Measurements from ENCODE around the gene FAXC. TPM values are rescaled to one million over a fixed set of nuclear protein-coding genes. Genes with fewer than 3 reads are reported as not detected.
"Not testable (repeated sequence)": the region's sequence is repeated elsewhere in the genome, so short reads cannot be mapped to it uniquely, and the experiment has no call there.

The FAXC gene
- polyA plus RNA-seq, 1 experiment: 3.8 TPM

- ChIA-PET POLR2A (no interaction called here), CTCF (no interaction called here)
- no peak overlapping the region for H3K4me3 ChIP-seq (ENCODE audit: low read depth, low read length)
- DNase-seq (ENCODE audit: low read depth): no peak
- TF ChIP-seq CTCF (IDR thresholded peaks at IDR 0.05; ENCODE audit: insufficient read depth, low read depth, low read length): no peak
- H3K27me3 ChIP-seq (ENCODE audit: control insufficient read depth, insufficient read depth, low read length): no peaks in the 10 kb centered on the region
- H3K36me3 ChIP-seq (ENCODE audit: control insufficient read depth, insufficient read depth, low read length): no peaks in the 10 kb centered on the region
Observed at GRCh38 chr6:99270030-99270429, 79.4 kb downstream of the FAXC start.

GRCh38 chr6:99269207-99269606 lies 80.3 kb downstream of the FAXC start:
- Histone ChIP-seq H3K4me3 (ENCODE audit: low read depth, low read length) (no peak overlapping the region), H3K36me3 (ENCODE audit: control insufficient read depth, insufficient read depth, low read length) (no peaks in the 10 kb centered on the region), H3K27me3 (ENCODE audit: control insufficient read depth, insufficient read depth, low read length) (no peaks in the 10 kb centered on the region)
- CTCF ChIA-PET: no interaction called here
- DNase-seq (ENCODE audit: low read depth): no peak
- TF ChIP-seq CTCF (IDR thresholded peaks at IDR 0.05; ENCODE audit: insufficient read depth, low read depth, low read length): no peak
- POLR2A ChIA-PET: no interaction called here

- not testable (repeated sequence) for H3K36me3 ChIP-seq (ENCODE audit: control insufficient read depth, insufficient read depth, low read length)
- CTCF ChIA-PET: interaction anchor here (0.6 kb wide), 1 partner anchor 43 kb away, joined by 3 read pairs; no protein-coding TSS in a partner anchor
Observed at GRCh38 chr6:99266996-99267395, 82.5 kb downstream of the FAXC start.

GRCh38 chr6:99265447-99265846 lies 84.0 kb downstream of the FAXC start:
- H3K4me3 ChIP-seq (ENCODE audit: low read depth, low read length); CTCF ChIA-PET; POLR2A ChIA-PET; DNase-seq (ENCODE audit: low read depth); H3K27me3 ChIP-seq (ENCODE audit: control insufficient read depth, insufficient read depth, low read length); H3K36me3 ChIP-seq (ENCODE audit: control insufficient read depth, insufficient read depth, low read length): not testable (repeated sequence)

More at GRCh38 chr6:99266996-99267395, 82.5 kb downstream of the FAXC start:
- H3K4me3 ChIP-seq (ENCODE audit: low read depth, low read length); DNase-seq (ENCODE audit: low read depth); POLR2A ChIA-PET; H3K27me3 ChIP-seq (ENCODE audit: control insufficient read depth, insufficient read depth, low read length): not testable (repeated sequence)

- Histone ChIP-seq H3K4me3 (ENCODE audit: low read depth, low read length) (no peak overlapping the region), H3K36me3 (ENCODE audit: control insufficient read depth, insufficient read depth, low read length) (no peaks in the 10 kb centered on the region), H3K27me3 (ENCODE audit: control insufficient read depth, insufficient read depth, low read length) (peaks cover 5% of the 10 kb centered on the region; the same call in 1 of the 2 replicates)
- TF ChIP-seq CTCF (IDR thresholded peaks at IDR 0.05; ENCODE audit: insufficient read depth, low read depth, low read length): no peak
- CTCF ChIA-PET: no interaction called here
- no peak for DNase-seq (ENCODE audit: low read depth)
- POLR2A ChIA-PET: no interaction called here
Observed at GRCh38 chr6:99254616-99255550, 94.6 kb downstream of the FAXC start.

GRCh38 chr6:99253271-99253670 lies 96.2 kb downstream of the FAXC start:
- ChIA-PET CTCF (no interaction called here), POLR2A (no interaction called here)
- DNase-seq (ENCODE audit: low read depth): no peak
- Histone ChIP-seq H3K36me3 (ENCODE audit: control insufficient read depth, insufficient read depth, low read length) (no peaks in the 10 kb centered on the region), H3K27me3 (ENCODE audit: control insufficient read depth, insufficient read depth, low read length) (peaks cover 5% of the 10 kb centered on the region; the same call in 1 of the 2 replicates), H3K4me3 (ENCODE audit: low read depth, low read length) (no peak overlapping the region)
- TF ChIP-seq CTCF (IDR thresholded peaks at IDR 0.05; ENCODE audit: insufficient read depth, low read depth, low read length): no peak

Measured in BJ (cell line).